ENCODE results near the gene FFAR4.

Gene FFAR4

DNA sequence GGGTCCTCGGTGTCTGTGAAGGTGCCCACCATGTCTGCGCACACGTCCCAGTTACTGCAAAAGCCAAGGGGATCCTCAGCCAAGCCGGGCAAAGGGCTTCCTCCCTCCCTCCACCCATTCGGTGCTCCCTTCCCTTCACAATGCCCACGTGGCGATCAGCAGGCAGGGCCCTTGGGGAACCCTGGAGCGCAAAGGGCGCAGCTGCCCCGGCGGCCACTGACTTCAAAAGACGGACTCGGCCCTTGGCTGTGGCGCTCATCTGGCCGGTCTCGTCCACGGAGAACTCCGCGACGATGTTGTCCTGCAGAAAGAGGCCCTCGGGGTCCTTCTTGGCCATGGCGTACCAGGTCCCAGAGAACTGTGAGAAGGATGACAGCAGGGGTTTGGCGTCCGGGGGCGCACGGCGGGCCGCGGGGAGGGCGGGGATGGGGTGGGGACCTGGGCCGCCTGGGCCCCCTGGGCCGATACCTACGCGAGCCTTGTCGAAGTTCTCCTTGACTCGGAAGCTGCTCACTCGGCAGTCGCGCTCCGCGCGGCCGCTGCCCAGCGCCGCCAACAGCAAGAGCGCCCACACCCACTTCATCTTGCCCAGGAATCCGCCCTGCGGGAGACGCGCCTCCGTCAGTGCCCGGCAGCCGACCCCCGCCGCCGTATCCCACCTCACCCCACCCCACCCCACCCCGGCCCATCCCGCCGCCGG lies 34.1 kb downstream of the FFAR4 start:
- DNase-seq (ENCODE audit: low spot score): no peak

DNA sequence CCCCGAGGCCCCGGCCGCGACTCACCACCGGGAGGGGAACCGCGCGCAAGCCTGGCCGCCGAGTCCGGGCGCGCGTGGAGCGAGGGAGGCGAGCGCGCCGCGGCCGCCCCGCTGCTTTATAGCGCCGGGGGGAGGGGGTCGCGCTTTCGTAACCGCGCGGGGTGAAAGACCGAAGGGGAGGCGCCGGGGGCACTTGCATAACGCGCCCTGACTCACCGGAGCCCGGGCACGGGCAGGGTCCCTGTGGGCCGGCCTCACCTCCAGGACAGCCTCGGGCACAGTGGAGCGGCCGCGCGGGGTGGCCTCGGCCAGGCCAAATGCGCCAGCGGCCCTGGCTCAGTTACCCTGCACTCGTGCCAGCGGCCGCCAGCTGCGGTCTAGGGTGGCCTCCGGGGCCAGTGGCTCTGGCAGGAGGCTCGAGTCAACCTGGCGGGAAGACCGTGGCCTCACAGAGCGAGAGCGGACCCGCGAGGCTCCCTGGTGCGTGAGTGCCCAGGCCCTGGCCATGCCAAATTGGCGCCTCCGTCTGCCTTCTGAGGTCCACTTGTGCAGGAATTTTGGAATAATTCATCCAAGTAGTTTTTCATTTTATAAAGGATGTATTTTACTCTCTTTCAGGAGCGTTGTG lies 34.8 kb downstream of the FFAR4 start, which contains the start of gene RBP4:
RBP4 (minus strand) TSS at position 90 of the 628 bp plus-strand sequence. CDS start 207 bp downstream, outside the sequence.
- no peak for DNase-seq (ENCODE audit: low spot score)

DNA sequence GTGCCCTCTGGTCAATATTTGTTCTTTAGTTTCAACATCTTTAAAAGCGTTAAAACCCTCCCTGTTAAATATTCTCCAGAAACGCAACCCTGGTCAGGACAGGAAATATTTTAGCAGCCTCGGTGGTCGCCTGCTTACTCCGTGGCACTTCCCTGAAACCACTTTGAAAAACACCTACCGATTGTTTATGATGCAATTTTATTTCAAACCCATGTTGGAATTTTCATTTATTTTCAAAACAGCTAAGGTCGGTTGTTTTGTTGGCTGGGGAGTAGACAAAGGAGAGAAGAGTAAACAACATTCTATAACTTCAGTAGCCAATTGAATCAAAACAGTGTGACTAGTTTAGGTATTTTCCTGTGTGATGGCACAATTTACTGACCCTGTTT lies 35.3 kb downstream of the FFAR4 start:
- DNase-seq (ENCODE audit: low spot score): no peak

- no peak for DNase-seq (ENCODE audit: low spot score)
Observed at GRCh38 chr10:93603023-93603422, 36.6 kb downstream of the FFAR4 start.

- DNase-seq (ENCODE audit: low spot score): no peak
Observed at GRCh38 chr10:93604146-93604545, 37.7 kb downstream of the FFAR4 start.

DNA sequence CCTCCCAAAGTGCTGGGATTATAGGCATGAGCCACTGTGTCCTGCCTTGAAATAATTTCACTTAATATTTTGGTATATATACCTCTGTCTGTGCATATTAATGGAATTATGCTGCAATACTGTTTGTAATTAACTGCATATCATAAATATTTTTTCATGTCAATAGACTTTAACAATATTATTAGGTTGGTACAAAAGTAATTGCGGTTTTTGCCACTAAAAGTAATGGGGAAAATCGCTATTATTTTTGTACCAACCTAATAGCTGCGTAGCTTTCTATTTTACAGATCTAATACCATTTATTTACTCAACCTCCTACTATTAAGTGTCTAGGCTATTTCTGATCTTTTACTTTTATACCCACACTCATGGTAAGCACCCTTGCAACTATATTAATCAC lies 42.0 kb downstream of the FFAR4 start:
- no peak for DNase-seq (ENCODE audit: low spot score)

- no peak for DNase-seq (ENCODE audit: low spot score)
Observed at GRCh38 chr10:93612311-93612710, 45.8 kb downstream of the FFAR4 start, which contains the start of gene PDE6C. Gene PDE6C (plus strand): TSS chr10:93612537. CDS start chr10:93612726, 189 bp downstream.

DNA sequence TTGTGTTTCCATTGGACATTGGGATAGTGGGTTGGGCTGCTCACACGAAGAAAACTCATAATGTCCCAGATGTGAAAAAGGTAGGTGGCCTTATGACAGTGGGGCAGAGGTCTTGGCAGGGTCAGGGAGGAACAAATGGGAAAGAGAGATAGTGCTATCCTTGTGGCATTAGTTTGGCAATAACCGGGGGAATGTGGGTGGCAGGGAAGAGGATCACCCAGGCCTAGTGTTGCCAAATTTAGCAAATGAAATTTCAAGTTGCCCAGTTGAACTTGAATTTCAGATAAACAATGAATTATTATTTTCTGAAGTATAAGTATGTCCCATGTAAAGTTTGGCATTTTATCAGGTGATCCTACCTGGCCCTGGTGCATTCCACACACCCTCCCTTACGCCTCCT lies 46.7 kb downstream of the FFAR4 start:
- DNase-seq (ENCODE audit: low spot score): no peak

DNA sequence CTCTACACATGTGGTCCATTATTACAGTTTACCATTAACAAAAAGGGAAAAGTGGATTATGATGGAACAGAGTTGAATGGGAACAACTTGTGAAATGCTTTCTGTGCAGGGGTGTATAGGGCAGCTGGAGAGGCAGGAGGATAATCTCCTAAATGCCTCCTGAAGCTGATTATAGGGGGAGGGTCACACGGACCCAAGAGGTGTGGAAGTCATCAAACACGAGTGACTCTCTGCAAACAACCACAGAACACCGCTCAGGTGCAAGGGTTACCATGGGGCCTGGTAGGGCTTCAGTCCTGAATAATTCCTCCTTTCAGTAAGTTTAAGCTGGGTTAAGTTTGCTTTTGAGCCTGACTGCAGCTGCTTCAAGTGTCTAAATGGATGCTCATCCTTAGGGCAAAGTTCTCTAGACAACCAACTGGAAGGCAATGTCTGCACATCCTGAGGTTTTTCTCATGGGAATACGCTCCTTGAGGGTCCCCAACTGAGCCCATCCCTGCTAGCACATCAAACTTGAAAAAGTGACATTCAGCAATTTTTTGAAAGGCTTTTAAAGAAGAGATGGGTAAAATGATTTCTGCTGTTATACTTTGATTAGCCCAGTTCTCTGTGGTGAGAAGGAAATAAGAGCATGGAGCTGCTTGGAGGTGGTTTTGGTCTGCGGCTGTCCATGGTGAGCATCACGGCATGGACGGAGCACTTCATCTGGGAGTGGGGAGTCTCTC lies 47.8 kb downstream of the FFAR4 start:
- no peak for DNase-seq (ENCODE audit: low spot score)

DNA sequence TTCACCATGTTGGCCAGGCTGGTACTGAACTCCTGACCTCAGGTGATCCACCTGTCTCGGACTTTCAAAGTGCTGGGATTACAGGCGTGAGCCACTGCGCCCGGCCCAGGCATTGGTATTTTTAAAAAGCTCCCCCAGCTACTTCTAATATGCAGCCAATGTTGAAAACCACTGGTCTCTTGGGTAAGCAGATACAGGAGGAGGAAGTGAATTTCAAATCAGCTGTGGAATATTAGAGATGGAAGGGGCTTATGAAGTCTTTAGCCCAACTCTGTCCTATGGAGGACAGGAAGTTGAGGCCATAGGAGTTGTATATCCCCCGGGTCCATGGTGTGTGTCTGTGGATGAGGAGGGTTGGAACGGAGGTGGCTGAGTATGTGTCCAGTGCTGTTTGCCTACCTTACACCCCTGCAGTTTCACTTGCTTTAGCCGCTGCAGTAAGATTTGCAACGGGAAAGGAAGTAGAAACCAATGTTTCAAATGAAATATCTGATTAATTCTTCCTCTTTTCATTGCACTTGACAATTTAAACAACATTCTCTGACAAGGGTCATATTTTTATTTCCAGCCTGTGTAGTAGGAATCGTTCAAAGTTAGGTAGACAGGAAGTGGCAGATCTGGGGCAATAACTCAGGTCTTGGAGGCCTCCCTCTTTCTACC lies 49.2 kb downstream of the FFAR4 start:
- DNase-seq (ENCODE audit: low spot score): no peak

DNA sequence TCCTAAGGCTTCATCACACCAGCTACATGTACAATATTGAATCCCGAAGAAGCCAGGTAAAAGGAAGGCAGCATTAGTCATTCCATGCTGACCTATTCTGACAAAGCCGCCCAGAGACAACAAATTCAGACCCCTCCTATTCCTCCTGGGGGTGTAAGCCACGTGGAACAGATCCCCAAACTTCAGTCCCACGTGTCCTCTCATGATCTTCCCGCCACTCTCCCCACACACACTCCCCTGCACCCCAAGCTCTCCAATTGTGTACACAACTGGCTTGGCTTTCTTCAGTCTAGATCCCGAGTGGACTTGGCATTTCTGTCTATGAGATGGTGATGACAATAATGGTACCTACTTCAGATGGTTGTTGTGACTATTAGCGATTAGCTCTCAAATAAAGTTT lies 54.5 kb downstream of the FFAR4 start:
- no peak for DNase-seq (ENCODE audit: low spot score)

- no peak for DNase-seq (ENCODE audit: low spot score)
Observed at GRCh38 chr10:93622942-93623341, 56.5 kb downstream of the FFAR4 start.

DNA sequence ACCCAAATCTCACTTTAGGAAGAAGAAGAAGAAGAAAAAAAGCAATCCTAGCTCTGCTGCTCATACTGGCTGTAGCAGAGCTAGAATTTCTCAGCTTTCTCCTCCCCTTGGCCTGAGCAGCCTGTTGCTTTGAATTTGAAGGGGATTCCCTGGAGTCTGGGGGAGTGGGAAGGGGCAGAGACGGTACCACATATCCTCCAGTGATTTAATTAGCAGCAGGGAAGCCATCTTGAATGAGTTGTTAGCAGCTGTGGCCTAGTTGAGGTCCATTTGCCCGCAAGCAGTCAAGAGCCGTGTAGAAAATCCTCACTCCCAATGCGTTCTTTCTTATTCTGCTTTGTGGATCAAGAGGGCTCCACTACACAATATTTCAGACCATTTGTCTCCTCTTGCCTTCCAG lies 62.4 kb downstream of the FFAR4 start:
- no peak for DNase-seq (ENCODE audit: low spot score)

DNA sequence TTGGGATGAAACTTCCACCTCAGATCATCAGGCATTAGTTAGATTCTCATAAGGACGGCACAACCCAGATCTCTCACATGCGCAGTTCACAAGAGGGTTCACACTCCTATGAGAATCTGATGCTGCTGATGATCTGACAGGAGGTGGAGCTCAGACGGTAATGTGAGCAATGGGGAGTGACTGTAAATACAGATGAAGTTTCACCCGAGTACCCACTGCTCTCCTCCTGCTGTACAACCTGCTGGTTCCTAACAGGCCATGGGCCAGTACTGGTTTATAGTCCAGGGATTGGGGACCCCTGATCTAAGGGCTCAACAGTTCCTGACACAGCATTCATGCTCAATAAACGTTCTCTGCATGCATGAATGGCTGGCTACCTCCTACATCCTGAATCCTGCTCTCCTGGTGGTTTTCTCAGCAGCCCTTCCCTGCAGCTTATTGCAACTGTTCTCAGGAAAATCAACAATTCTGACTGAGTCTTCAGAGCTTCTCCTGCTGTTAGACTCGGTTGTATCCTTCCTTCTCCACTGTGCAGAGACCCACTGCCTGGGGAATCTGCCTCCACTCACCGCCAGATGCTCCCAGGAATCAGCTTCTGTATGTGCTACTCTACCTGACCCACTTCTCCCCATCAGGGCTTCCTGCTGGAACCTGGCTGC lies 63.3 kb downstream of the FFAR4 start:
- no peak for DNase-seq (ENCODE audit: low spot score)

DNA sequence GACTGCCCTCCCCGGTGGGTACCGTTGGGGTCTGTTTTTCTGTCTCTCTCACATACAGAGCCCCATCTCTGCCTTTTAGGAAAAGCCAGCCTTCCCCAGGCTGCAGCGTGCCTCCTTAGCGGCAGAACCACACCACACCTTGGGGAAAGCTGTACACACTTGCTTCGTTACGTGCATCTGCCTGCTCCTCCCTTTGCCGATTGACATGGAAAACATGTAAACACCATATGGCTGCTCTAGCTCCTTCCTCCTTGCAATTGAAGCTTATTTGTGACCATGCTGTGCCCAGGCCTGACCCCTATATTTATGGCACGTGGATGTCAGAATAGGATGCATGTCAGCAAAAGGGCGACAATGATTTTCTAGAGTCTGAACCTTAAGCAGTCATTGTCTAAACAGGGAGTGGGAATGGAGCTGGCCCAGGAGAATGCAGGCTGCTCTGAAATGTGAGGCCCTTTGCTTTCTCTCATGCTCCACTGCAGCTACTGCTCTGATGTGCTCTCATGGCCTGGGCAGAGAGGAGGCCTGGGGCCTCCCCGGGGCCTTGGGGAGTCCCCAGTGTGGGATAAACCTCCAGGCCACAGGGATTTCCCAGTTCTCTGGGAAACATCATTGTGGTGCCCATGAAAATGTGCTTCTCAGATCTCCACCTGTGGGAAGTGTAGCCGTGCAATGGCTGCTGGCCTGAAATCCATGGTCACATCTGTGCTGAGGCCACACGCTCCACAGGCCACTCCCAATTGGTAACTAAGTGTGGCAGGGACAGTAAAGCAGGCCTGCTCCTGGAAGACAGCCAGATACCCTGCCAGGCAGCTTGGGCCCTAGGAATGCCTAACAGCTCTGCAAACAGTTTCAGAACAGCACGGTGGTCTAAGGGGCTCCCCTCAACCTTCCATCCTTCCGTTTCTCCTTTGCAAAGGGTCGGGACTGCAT lies 64.4 kb downstream of the FFAR4 start:
- DNase-seq (ENCODE audit: low spot score): no peak

Data from hepatic stellate cell (primary cell).